H1 (cell line): ENCODE measurements around the gene BANF1. TPM values are rescaled to one million over a fixed set of nuclear protein-coding genes. Genes with fewer than 3 reads are reported as not detected.

Experiments used
- CBX8 ChIP-seq: fragments of 300-800, 300-1000 bp; sonication (generic); IDR thresholded peaks from 2 replicates; pipeline ENCODE4 v1.7.1; 2016; ENCODE audit warnings: low read depth, low read length, borderline replicate concordance
- CHD7 ChIP-seq: fragments of 300-600 bp; sonication (generic); IDR thresholded peaks from 2 replicates; pipeline ENCODE4 v1.7.1; 2012; ENCODE audit warnings: low read length, moderate library complexity, mild to moderate bottlenecking, inconsistent platforms; ENCODE audit not compliant: insufficient replicate concordance
- CREB1 ChIP-seq: IDR thresholded peaks from 2 replicates; pipeline ENCODE4 v1.6.1; 2012; ENCODE audit warnings: inconsistent platforms
- EZH2 ChIP-seq: fragments of 200-600 bp; sonication (generic); IDR thresholded peaks from 2 replicates; pipeline ENCODE4 v1.7.1; 2012; ENCODE audit warnings: low read depth, mild to moderate bottlenecking, moderate library complexity, low read length, inconsistent platforms; ENCODE audit not compliant: severe bottlenecking
- NRF1 ChIP-seq: IDR thresholded peaks from 2 replicates; pipeline ENCODE4 v1.6.1; 2011; ENCODE audit warnings: mild to moderate bottlenecking, low read depth, low read length, improper control_type of control experiment
- RNF2 ChIP-seq: fragments of 200-900, 300-1000 bp; sonication (generic); IDR thresholded peaks from 2 replicates; pipeline ENCODE4 v1.7.1; 2016; ENCODE audit warnings: borderline replicate concordance, low read depth, mild to moderate bottlenecking, antibody characterized with exemption, low read length; ENCODE audit not compliant: poor library complexity, severe bottlenecking; ENCODE audit errors: missing control alignments
- SP2 ChIP-seq: IDR thresholded peaks from 2 replicates; pipeline ENCODE4 v1.6.1; 2012; ENCODE audit warnings: mild to moderate bottlenecking, low read length, inconsistent platforms
- SP4 ChIP-seq: IDR thresholded peaks from 2 replicates; pipeline ENCODE4 v1.6.1; 2012; ENCODE audit warnings: low read length, inconsistent platforms
- SUZ12 ChIP-seq: fragments of 200-600 bp; sonication (generic); IDR thresholded peaks from 2 replicates; pipeline ENCODE4 v1.6.1; 2012; ENCODE audit warnings: mild to moderate bottlenecking, inconsistent platforms, low read length, moderate library complexity, mixed read lengths
- ZNF274 ChIP-seq: IDR thresholded peaks from 2 replicates; pipeline ENCODE4 v1.7.0; 2012; ENCODE audit warnings: low read length, borderline replicate concordance; ENCODE audit errors: extremely low read depth
- polyA plus RNA-seq, 7 experiments: library from polyadenylated mRNA; depleted of rRNA in 3 of 7; stranded (reverse) in 5 of 7; unstranded in 2 of 7; fragments of >200 nt in 5 of 7; fragments of 200-250 nt in 2 of 7; gene quantifications; 1 replicate in 5 of 7; 2 replicates in 1 of 7; 4 replicates in 1 of 7; pipeline versions ENCODE4 v1.2.1 to v1.2.3, GENCODE V29; 2011 to 2013; ENCODE audit warnings: missing spikeins in 2 of 7, mixed read lengths in 2 of 7
- total RNA-seq: library from RNA; stranded (reverse); fragmentation: NEBNext Ultra II Directional; extraction: Animal tissue kit (Norgen Biotek cat#: 25700); gene quantifications from 2 replicates; pipeline ENCODE4 v1.2.1, GENCODE V29; 2021
- TF ChIP-seq, protein P1 (sequence below): IDR thresholded peaks from 2 replicates; pipeline ENCODE4 v1.6.1; 2012; ENCODE audit warnings: inconsistent platforms

BANF1 gene
- total and polyA plus RNA-seq, 2 of the 8 experiments (the other 6 are each of a cell fraction or from before 2014, with no cell fraction given) = 330 to 467 TPM

DNA sequence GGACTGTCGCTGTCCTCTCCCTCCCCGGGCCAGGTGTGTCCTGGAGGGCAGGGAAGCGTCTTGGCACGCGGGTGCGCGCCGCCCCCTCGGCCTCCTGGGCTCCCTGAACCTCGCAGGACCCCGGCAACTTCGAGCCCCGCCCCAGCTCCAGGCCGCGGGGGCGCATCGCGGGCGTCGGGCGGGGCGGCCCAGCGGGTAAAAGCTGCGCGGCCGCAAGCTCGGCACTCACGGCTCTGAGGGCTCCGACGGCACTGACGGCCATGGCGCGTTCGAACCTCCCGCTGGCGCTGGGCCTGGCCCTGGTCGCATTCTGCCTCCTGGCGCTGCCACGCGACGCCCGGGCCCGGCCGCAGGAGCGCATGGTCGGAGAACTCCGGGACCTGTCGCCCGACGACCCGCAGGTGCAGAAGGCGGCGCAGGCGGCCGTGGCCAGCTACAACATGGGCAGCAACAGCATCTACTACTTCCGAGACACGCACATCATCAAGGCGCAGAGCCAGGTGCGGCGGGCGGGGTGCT lies 9.5 kb downstream of the BANF1 start, which contains the start of gene CST6 (continued):
- TF ChIP-seq CHD7 = no peak
- TF ChIP-seq CBX8 = no peak
- TF ChIP-seq SUZ12 = peak; percentile 58; the same call in 1 of the 2 replicates
- no peak for TF ChIP-seq NRF1
- TF ChIP-seq ZNF274 = no peak
- TF ChIP-seq, protein P1, sequence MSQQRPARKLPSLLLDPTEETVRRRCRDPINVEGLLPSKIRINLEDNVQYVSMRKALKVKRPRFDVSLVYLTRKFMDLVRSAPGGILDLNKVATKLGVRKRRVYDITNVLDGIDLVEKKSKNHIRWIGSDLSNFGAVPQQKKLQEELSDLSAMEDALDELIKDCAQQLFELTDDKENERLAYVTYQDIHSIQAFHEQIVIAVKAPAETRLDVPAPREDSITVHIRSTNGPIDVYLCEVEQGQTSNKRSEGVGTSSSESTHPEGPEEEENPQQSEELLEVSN = peak; percentile 92
- TF ChIP-seq SP4 = no peak
- no peak for TF ChIP-seq SP2
- peak; percentile 59 for TF ChIP-seq RNF2
- peak; percentile 50 for TF ChIP-seq EZH2
- TF ChIP-seq CREB1 = no peak
